Measurements from ENCODE around the gene MRPS11. TPM values are rescaled to one million over a fixed set of nuclear protein-coding genes. Genes with fewer than 3 reads are reported as not detected.

Gene MRPS11
- total and polyA plus RNA-seq, 2 of the 8 experiments (the other 6 are each of a cell fraction or from before 2014, with no cell fraction given): 41.4 to 59.2 TPM

- H3K14ac ChIP-seq (ENCODE audit: insufficient read length): no peak overlapping the region
- H2BK20ac ChIP-seq (ENCODE audit: low read length): no peak overlapping the region
- H2AFZ ChIP-seq (ENCODE audit: low read length): no peak overlapping the region
- H3K4me3 ChIP-seq (ENCODE audit: extremely low read depth in 1 of 4, insufficient read depth in 2 of 4, low read depth in 3 of 4, low read length in 4 of 4): peak overlapping the region in 1 of 4 experiments; percentile 98; a peak in 3 of 8 replicates
- H3K56ac ChIP-seq (replicated peaks; ENCODE audit: insufficient read length, low read depth, low read length): no peak overlapping the region
- peaks cover 0 to 36% (median 19%) of the 10 kb centered on the region in 4 experiments; a peak in 7 of 8 replicates for H3K36me3 ChIP-seq (ENCODE audit: control insufficient read depth in 2 of 4, insufficient read depth in 4 of 4, low read length in 3 of 4)
- H4K8ac ChIP-seq (ENCODE audit: extremely low read depth, insufficient read depth, low read length): no peak overlapping the region
- H3K4me1 ChIP-seq (replicated peaks in 1 of 4; ENCODE audit: control insufficient read depth in 3 of 4, insufficient read depth in 4 of 4, low read length in 3 of 4): no peaks in the 10 kb centered on the region; a peak in 1 of 7 replicates
- no peak overlapping the region for H2AK5ac ChIP-seq (ENCODE audit: low read depth, low read length)
- H3K18ac ChIP-seq (ENCODE audit: extremely low read depth, low read length): no peak overlapping the region
- H2BK120ac ChIP-seq (replicated peaks; ENCODE audit: low read depth, low read length): no peak overlapping the region
- no peak overlapping the region for H2BK12ac ChIP-seq (ENCODE audit: low read depth, low read length)
- no peak overlapping the region for H2BK5ac ChIP-seq (ENCODE audit: low read depth, low read length)
- peaks cover 0 to 26% of the 10 kb centered on the region in 2 experiments; a peak in 3 of 4 replicates for H3K79me2 ChIP-seq (ENCODE audit: control insufficient read depth in 1 of 2, insufficient read depth in 2 of 2, low read length in 2 of 2)
- H4K20me1 ChIP-seq (replicated peaks in 1 of 2; ENCODE audit: control insufficient read depth in 1 of 2, insufficient read depth in 2 of 2, low read length in 2 of 2): peaks cover 0 to 6% of the 10 kb centered on the region in 2 experiments
- H4K91ac ChIP-seq (replicated peaks; ENCODE audit: insufficient read length, low read length): no peak overlapping the region
- FAIRE-seq: no peak
- no peak overlapping the region for H3K9ac ChIP-seq (replicated peaks in 1 of 4; ENCODE audit: extremely low read depth in 1 of 4, low read depth in 3 of 4, low read length in 3 of 4)
- H3K27me3 ChIP-seq (replicated peaks in 1 of 4; ENCODE audit: control insufficient read depth in 3 of 4, extremely low read depth in 1 of 4, insufficient read depth in 3 of 4, low read length in 3 of 4): no peaks in the 10 kb centered on the region
- POLR2A ChIA-PET (ENCODE audit: partially characterized antibody): interaction anchor here (1.1 to 2.2 kb wide), 2 partner anchors 14 kb away, joined by 3 to 7 read pairs; no protein-coding TSS in a partner anchor
- peaks cover 7% of the 10 kb centered on the region for H3K23me2 ChIP-seq (ENCODE audit: low read depth, low read length)
- DNase-seq (ENCODE audit: low read depth in 1 of 2, low spot score in 2 of 2): no peak
- TF ChIP-seq PHF8 (conservative IDR thresholded peaks at IDR 0.05; ENCODE audit: low read depth, low read length): no peak
- TF ChIP-seq KDM5A (IDR thresholded peaks at IDR 0.05; ENCODE audit: low read length): no peak
- no peak for TF ChIP-seq CEBPB (IDR thresholded peaks at IDR 0.05; ENCODE audit: low read depth, low read length)
- no peaks in the 10 kb centered on the region for H3K9me3 ChIP-seq (ENCODE audit: insufficient read depth in 2 of 2, low read depth in 1 of 2, low read length in 1 of 2)
- H3K79me1 ChIP-seq (ENCODE audit: low read depth, low read length): 0 out of 2 replicates have a peak, but pooled peaks cover 5% of the 10 kb centered on the region
- H3K4me2 ChIP-seq (ENCODE audit: insufficient read depth in 1 of 2, low read depth in 2 of 2, low read length in 2 of 2): peak overlapping the region; percentile 91 to 95; a peak in 2 of 4 replicates
- WGBS, 2 experiments (ENCODE audit: extremely low coverage in 1 of 2, insufficient coverage in 1 of 2, insufficient read length in 1 of 2, insufficient replicate concordance in 2 of 2, low coverage in 1 of 2, low lambda C conversion rate in 2 of 2, missing lambda C conversion rate in 1 of 2): 97% methylated on average over 4 of the region's 4 CpGs; no CpG with 5 or more reads in 1 of the 2 experiments
- no peak overlapping the region for H2BK15ac ChIP-seq (ENCODE audit: low read length)
- H3K27ac ChIP-seq (ENCODE audit: low read depth, low read length): no peak overlapping the region
- H4K5ac ChIP-seq (ENCODE audit: insufficient read length, low read depth, low read length): no peak overlapping the region
- CTCF ChIA-PET (ENCODE audit: partially characterized antibody): interaction anchor here (0.7 to 3.1 kb wide), 3 partner anchors 10 to 18 kb away, joined by 3 to 11 read pairs (median 4); no protein-coding TSS in a partner anchor
- H3K4ac ChIP-seq (replicated peaks; ENCODE audit: insufficient read length, low read depth, low read length): no peak overlapping the region
- H3K23ac ChIP-seq (ENCODE audit: insufficient read length): no peak overlapping the region
Observed at GRCh38 chr15:88465633-88466224, 1.8 kb upstream of the MRPS11 start.

Measured in H1 (cell line).